A673 (cell line): ENCODE results near the gene B3GLCT.

Source experiments
- CTCF ChIP-seq: fragments of 300-800, 200-600 bp; sonication (generic); conservative IDR thresholded peaks from 2 replicates; pipeline ENCODE4 v1.5.1; 2017; ENCODE audit warnings: low read depth, mild to moderate bottlenecking, antibody characterized with exemption, low read length, moderate library complexity, mixed read lengths
- EZH2 ChIP-seq: fragments of 200-600 bp; sonication (generic); IDR thresholded peaks from 2 replicates; pipeline ENCODE4 v1.6.1; 2017; ENCODE audit warnings: borderline replicate concordance, low read depth, mild to moderate bottlenecking, mixed read lengths, antibody characterized with exemption, low read length; ENCODE audit not compliant: poor library complexity, severe bottlenecking

- no peak for TF ChIP-seq CTCF
- no peak for TF ChIP-seq EZH2
Observed at GRCh38 chr13:31172535-31172934, 27.2 kb upstream of the B3GLCT start.
